Measurements from ENCODE around the gene GPX4. TPM values are rescaled to one million over a fixed set of nuclear protein-coding genes. Genes with fewer than 3 reads are reported as not detected.

GPX4 gene
- total and polyA plus RNA-seq, 2 experiments from 2014 or later: 351 to 573 TPM

GRCh38 chr19:1139126-1139525 lies 35.3 kb downstream of the GPX4 start:
- Histone ChIP-seq H3K27me3 (ENCODE audit: insufficient read depth) (no peaks in the 10 kb centered on the region), H3K79me2 (replicated peaks; ENCODE audit: insufficient read depth) (no peaks in the 10 kb centered on the region), H3F3A (replicated peaks; ENCODE audit: low read depth) (no peaks in the 10 kb centered on the region; the same call in 1 of the 2 replicates), H2AFZ (no peak overlapping the region), H3K36me3 (ENCODE audit: insufficient read depth) (peaks cover 3% of the 10 kb centered on the region; the same call in 1 of the 2 replicates), H3K27ac (ENCODE audit: low read depth) (no peak overlapping the region), H3K4me3 (no peak overlapping the region), H4K20me1 (replicated peaks; ENCODE audit: insufficient read depth) (peaks cover 4% of the 10 kb centered on the region; the same call in 1 of the 2 replicates), H3K9me2 (ENCODE audit: insufficient read depth) (no peaks in the 10 kb centered on the region), H3K4me2 (no peak overlapping the region), H3K4me1 (ENCODE audit: insufficient read depth) (no peaks in the 10 kb centered on the region)
- Mint-ChIP-seq H3K27me3 (ENCODE audit: insufficient read depth, low read depth, poor library complexity) (peaks cover 16% of the 10 kb centered on the region), H3K4me3 (no peak overlapping the region), H3K4me1 (peaks cover 6% of the 10 kb centered on the region), H3K9me3 (no peaks in the 10 kb centered on the region), H3K36me3 (ENCODE audit: low read depth) (peaks cover 24% of the 10 kb centered on the region), H3K27ac (no peak overlapping the region)
- no peak for TF ChIP-seq STAT1 (IDR thresholded peaks at IDR 0.05; ENCODE audit: unreplicated experiment)
- TF ChIP-seq POLR2AphosphoS5 (IDR thresholded peaks at IDR 0.05; ENCODE audit: low read depth): no peak
- no peak for TF ChIP-seq ZNF331 (CRISPR knock-in tag; IDR thresholded peaks at IDR 0.05; ENCODE audit: low read depth)
- no peak for TF ChIP-seq NANOG (IDR thresholded peaks at IDR 0.05; ENCODE audit: borderline replicate concordance)
- TF ChIP-seq CREB1 (CRISPR knock-in tag; IDR thresholded peaks at IDR 0.05; ENCODE audit: low read depth): no peak
- no peak for TF ChIP-seq ZNF114 (CRISPR knock-in tag; IDR thresholded peaks at IDR 0.05)
- no peak for TF ChIP-seq ZNF462 (CRISPR knock-in tag; IDR thresholded peaks at IDR 0.05)
- TF ChIP-seq ETS1 (IDR thresholded peaks at IDR 0.05): no peak
- TF ChIP-seq JUNB (IDR thresholded peaks at IDR 0.05; ENCODE audit: unreplicated experiment): no peak
- no peak for TF ChIP-seq EZH2phosphoT487 (IDR thresholded peaks at IDR 0.05; ENCODE audit: unreplicated experiment)
- TF ChIP-seq, protein P1, sequence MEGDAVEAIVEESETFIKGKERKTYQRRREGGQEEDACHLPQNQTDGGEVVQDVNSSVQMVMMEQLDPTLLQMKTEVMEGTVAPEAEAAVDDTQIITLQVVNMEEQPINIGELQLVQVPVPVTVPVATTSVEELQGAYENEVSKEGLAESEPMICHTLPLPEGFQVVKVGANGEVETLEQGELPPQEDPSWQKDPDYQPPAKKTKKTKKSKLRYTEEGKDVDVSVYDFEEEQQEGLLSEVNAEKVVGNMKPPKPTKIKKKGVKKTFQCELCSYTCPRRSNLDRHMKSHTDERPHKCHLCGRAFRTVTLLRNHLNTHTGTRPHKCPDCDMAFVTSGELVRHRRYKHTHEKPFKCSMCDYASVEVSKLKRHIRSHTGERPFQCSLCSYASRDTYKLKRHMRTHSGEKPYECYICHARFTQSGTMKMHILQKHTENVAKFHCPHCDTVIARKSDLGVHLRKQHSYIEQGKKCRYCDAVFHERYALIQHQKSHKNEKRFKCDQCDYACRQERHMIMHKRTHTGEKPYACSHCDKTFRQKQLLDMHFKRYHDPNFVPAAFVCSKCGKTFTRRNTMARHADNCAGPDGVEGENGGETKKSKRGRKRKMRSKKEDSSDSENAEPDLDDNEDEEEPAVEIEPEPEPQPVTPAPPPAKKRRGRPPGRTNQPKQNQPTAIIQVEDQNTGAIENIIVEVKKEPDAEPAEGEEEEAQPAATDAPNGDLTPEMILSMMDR (conservative IDR thresholded peaks at IDR 0.05; ENCODE audit: low read depth in 2 of 2): no peak
- TF ChIP-seq REST (IDR thresholded peaks at IDR 0.05; ENCODE audit: unreplicated experiment): no peak
- no peak for TF ChIP-seq EZH2 (IDR thresholded peaks at IDR 0.05; ENCODE audit: low read depth, unreplicated experiment)
- DNase-seq (ENCODE audit: low spot score) (no peak), ATAC-seq (no peak)
